Endothelial cell (in vitro differentiated cells): ENCODE data around the gene CRIP1. TPM values are rescaled to one million over a fixed set of nuclear protein-coding genes. Genes with fewer than 3 reads are reported as not detected.

Experiments used
- DNase-seq: peaks from one replicate; pipeline ENCODE4 v3.0.0; 2021; ENCODE audit warnings: low spot score
- H3K27ac Mint-ChIP-seq: one replicate; pipeline ENCODE4 v1.8.0; 2021; ENCODE audit warnings: mixed read lengths, inconsistent platforms; ENCODE audit not compliant: unreplicated experiment
- H3K27me3 Mint-ChIP-seq: one replicate; pipeline ENCODE4 v1.8.0; 2021; ENCODE audit warnings: mild to moderate bottlenecking, moderate library complexity, mixed read lengths, inconsistent platforms; ENCODE audit not compliant: unreplicated experiment
- H3K36me3 Mint-ChIP-seq: one replicate; pipeline ENCODE4 v1.8.0; 2021; ENCODE audit warnings: mild to moderate bottlenecking, low read depth, mixed read lengths, inconsistent platforms; ENCODE audit not compliant: unreplicated experiment
- H3K4me1 Mint-ChIP-seq: one replicate; pipeline ENCODE4 v1.8.0; 2021; ENCODE audit warnings: mild to moderate bottlenecking, mixed read lengths, inconsistent platforms; ENCODE audit not compliant: unreplicated experiment
- H3K4me3 Mint-ChIP-seq: one replicate; pipeline ENCODE4 v1.8.0; 2021; ENCODE audit warnings: mild to moderate bottlenecking, mixed read lengths, inconsistent platforms; ENCODE audit not compliant: unreplicated experiment
- H3K9me3 Mint-ChIP-seq: one replicate; pipeline ENCODE4 v1.8.0; 2021; ENCODE audit warnings: mixed read lengths, inconsistent platforms; ENCODE audit not compliant: unreplicated experiment
- CTCF ChIP-seq: fragments of 200-600 bp; sonication (generic); IDR thresholded peaks from one replicate; pipeline ENCODE4 v1.5.0; 2021; ENCODE audit warnings: antibody characterized with exemption; ENCODE audit not compliant: unreplicated experiment
- total RNA-seq: library from RNA; stranded (reverse); fragmentation: NEBNext Ultra II Directional; extraction: Animal tissue kit (Norgen Biotek cat#: 25700); gene quantifications from one replicate; pipeline ENCODE4 v1.2.1, GENCODE V29; 2021; ENCODE audit not compliant: unreplicated experiment

Gene CRIP1
- total RNA-seq, 1 donor from 2014 or later: 2.5 TPM

- peaks cover 5% of the 10 kb centered on the region for H3K36me3 Mint-ChIP-seq
- H3K9me3 Mint-ChIP-seq: no peaks in the 10 kb centered on the region
- no peaks in the 10 kb centered on the region for H3K4me1 Mint-ChIP-seq
- peaks cover 6% of the 10 kb centered on the region for H3K27me3 Mint-ChIP-seq
- no peak for TF ChIP-seq CTCF
- no peak overlapping the region for H3K27ac Mint-ChIP-seq
- no peak for DNase-seq
- H3K4me3 Mint-ChIP-seq: no peak overlapping the region
Measured at GRCh38 chr14:105447651-105448640, 38.7 kb upstream of the CRIP1 start.

- no peaks in the 10 kb centered on the region for H3K4me1 Mint-ChIP-seq
- peaks cover 8% of the 10 kb centered on the region for H3K27me3 Mint-ChIP-seq
- H3K27ac Mint-ChIP-seq: no peak overlapping the region
- peak; percentile 70 for TF ChIP-seq CTCF
- H3K36me3 Mint-ChIP-seq: peaks cover 8% of the 10 kb centered on the region
- DNase-seq: peak; percentile 84
- H3K4me3 Mint-ChIP-seq: no peak overlapping the region
- H3K9me3 Mint-ChIP-seq: no peaks in the 10 kb centered on the region
Measured at GRCh38 chr14:105448706-105449111, 38.0 kb upstream of the CRIP1 start.

- Mint-ChIP-seq H3K27me3 (peaks cover 10% of the 10 kb centered on the region), H3K4me1 (no peaks in the 10 kb centered on the region), H3K4me3 (no peak overlapping the region), H3K9me3 (no peaks in the 10 kb centered on the region), H3K27ac (no peak overlapping the region), H3K36me3 (peaks cover 8% of the 10 kb centered on the region)
- no peak for TF ChIP-seq CTCF
- DNase-seq: no peak
Measured at GRCh38 chr14:105449276-105450122, 37.2 kb upstream of the CRIP1 start.

DNA sequence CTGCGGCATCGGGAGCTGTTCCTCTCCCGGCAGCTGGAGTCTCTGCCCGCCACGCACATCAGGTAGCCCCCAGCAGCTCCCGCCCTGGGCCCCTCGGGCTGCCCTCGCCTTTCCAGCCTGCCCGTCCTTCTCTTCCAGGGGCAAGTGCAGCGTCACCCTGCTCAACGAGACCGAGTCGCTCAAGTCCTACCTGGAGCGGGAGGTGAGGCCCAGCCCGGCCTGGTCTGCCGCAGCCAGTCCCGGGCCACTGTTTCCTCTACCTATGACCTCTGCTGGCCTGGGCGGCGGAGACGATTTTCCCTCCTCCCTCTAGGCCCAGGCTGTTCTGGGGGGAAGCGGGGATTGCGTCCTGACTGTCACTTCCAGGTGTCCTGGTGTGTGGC is 36.6 kb upstream of the CRIP1 start:
- no peak for TF ChIP-seq CTCF
- no peak overlapping the region for H3K27ac Mint-ChIP-seq
- peaks cover 8% of the 10 kb centered on the region for H3K27me3 Mint-ChIP-seq
- no peak overlapping the region for H3K4me3 Mint-ChIP-seq
- no peaks in the 10 kb centered on the region for H3K4me1 Mint-ChIP-seq
- peaks cover 11% of the 10 kb centered on the region for H3K36me3 Mint-ChIP-seq
- no peaks in the 10 kb centered on the region for H3K9me3 Mint-ChIP-seq
- DNase-seq: no peak
